ENCODE results near the gene CYTH1. TPM values are rescaled to one million over a fixed set of nuclear protein-coding genes. Genes with fewer than 3 reads are reported as not detected.

Gene CYTH1
- polyA plus RNA-seq, 1 donor from 2014 or later: 120 TPM

GRCh38 chr17:78828470-78829185 lies 46.6 kb upstream of the CYTH1 start:
- Histone ChIP-seq H3K4me2 (ENCODE audit: low read length) (no peak overlapping the region), H3K27ac (ENCODE audit: low read length) (no peak overlapping the region), H2AFZ (ENCODE audit: low read depth, low read length) (no peak overlapping the region), H4K20me1 (ENCODE audit: insufficient read depth) (no peaks in the 10 kb centered on the region), H3K27me3 (ENCODE audit: insufficient read depth, low read depth, low read length) (no peaks in the 10 kb centered on the region), H3K9ac (ENCODE audit: low read length) (no peak overlapping the region), H3K4me3 (ENCODE audit: low read length) (no peak overlapping the region), H3K9me2 (ENCODE audit: insufficient read depth, low read length) (no peaks in the 10 kb centered on the region), H3F3A (ENCODE audit: insufficient read depth, low read length, poor library complexity, severe bottlenecking) (no peaks in the 10 kb centered on the region), H3K36me3 (ENCODE audit: insufficient read depth, low read length) (no peaks in the 10 kb centered on the region), H3K9me3 (ENCODE audit: low read length) (no peaks in the 10 kb centered on the region), H3K79me2 (replicated peaks; ENCODE audit: insufficient read depth, low read length) (no peaks in the 10 kb centered on the region)
- TF ChIP-seq SMC3 (conservative IDR thresholded peaks at IDR 0.05; ENCODE audit: poor library complexity): no peak
- no peak for TF ChIP-seq CTCF (IDR thresholded peaks at IDR 0.05; ENCODE audit: poor library complexity, severe bottlenecking)
- no peak for TF ChIP-seq EZH2 (IDR thresholded peaks at IDR 0.05; ENCODE audit: borderline replicate concordance, insufficient read depth, low read length, poor library complexity, severe bottlenecking)
- TF ChIP-seq MXI1 (conservative IDR thresholded peaks at IDR 0.05; ENCODE audit: poor library complexity, severe bottlenecking): no peak
- TF ChIP-seq POLR2AphosphoS5 (IDR thresholded peaks at IDR 0.05): no peak
- TF ChIP-seq EP300 (conservative IDR thresholded peaks at IDR 0.05; ENCODE audit: poor library complexity, severe bottlenecking): no peak
- no peak for TF ChIP-seq REST (IDR thresholded peaks at IDR 0.05; ENCODE audit: borderline replicate concordance)
- no peak for TF ChIP-seq TAF1 (IDR thresholded peaks at IDR 0.05; ENCODE audit: low read depth)
- no peak for TF ChIP-seq RAD21 (conservative IDR thresholded peaks at IDR 0.05)

GRCh38 chr17:78826836-78827509 lies 44.9 kb upstream of the CYTH1 start:
- no peak overlapping the region for H3K27ac ChIP-seq (ENCODE audit: low read length)
- no peaks in the 10 kb centered on the region for H4K20me1 ChIP-seq (ENCODE audit: insufficient read depth)
- H3K79me2 ChIP-seq (replicated peaks; ENCODE audit: insufficient read depth, low read length): no peaks in the 10 kb centered on the region
- no peaks in the 10 kb centered on the region for H3K9me3 ChIP-seq (ENCODE audit: low read length)
- H3K4me2 ChIP-seq (ENCODE audit: low read length): no peak overlapping the region
- H3K4me3 ChIP-seq (ENCODE audit: low read length): no peak overlapping the region
- H2AFZ ChIP-seq (ENCODE audit: low read depth, low read length): no peak overlapping the region
- TF ChIP-seq POLR2AphosphoS5 (IDR thresholded peaks at IDR 0.05) (no peak), MXI1 (conservative IDR thresholded peaks at IDR 0.05; ENCODE audit: poor library complexity, severe bottlenecking) (no peak)
- no peak overlapping the region for H3K9ac ChIP-seq (ENCODE audit: low read length)
- no peaks in the 10 kb centered on the region for H3K27me3 ChIP-seq (ENCODE audit: insufficient read depth, low read depth, low read length)
- no peaks in the 10 kb centered on the region for H3K9me2 ChIP-seq (ENCODE audit: insufficient read depth, low read length)
- H3K36me3 ChIP-seq (ENCODE audit: insufficient read depth, low read length): no peaks in the 10 kb centered on the region
- no peaks in the 10 kb centered on the region for H3F3A ChIP-seq (ENCODE audit: insufficient read depth, low read length, poor library complexity, severe bottlenecking)

Measured in neural cell (in vitro differentiated cells).